Measurements from ENCODE around the gene IL17RC. TPM values are rescaled to one million over a fixed set of nuclear protein-coding genes. Genes with fewer than 3 reads are reported as not detected.
A peak's percentile ranks its signal among the peaks of the same experiment; 100 is the strongest.

Gene IL17RC
- total RNA-seq, 1 experiment from 2014 or later = 6.8 TPM

GRCh38 chr3:9951962-9952805 lies 35.3 kb downstream of the IL17RC start, which contains the start of gene PRRT3:
Gene PRRT3, minus strand, starts transcription at chr3:9952408. Its CDS starts 2,293 bp downstream, at chr3:9950115.
- Mint-ChIP-seq H3K27me3 (ENCODE audit: low read depth) (peaks cover 51% of the 10 kb centered on the region), H3K9me3 (no peaks in the 10 kb centered on the region), H3K36me3 (ENCODE audit: insufficient read depth in 1 of 3, low read depth in 3 of 3) (peaks cover 2 to 9% (median 6%) of the 10 kb centered on the region in 3 experiments; a peak in 5 of 7 replicates), H3K4me1 (peaks cover 27 to 34% of the 10 kb centered on the region in 2 experiments), H3K27ac (no peak within 1 kb of the TSS), H3K4me3 (peak within 1 kb of the TSS; percentile 75 to 85)
- Histone ChIP-seq H3K56ac (ENCODE audit: insufficient read length, low read depth, low read length) (no peak within 1 kb of the TSS), H3T11ph (ENCODE audit: low read length) (no peak within 1 kb of the TSS), H2AK5ac (ENCODE audit: insufficient read length, low read length) (no peak within 1 kb of the TSS), H3K79me2 (ENCODE audit: insufficient read depth, low read length) (no peaks in the 10 kb centered on the region), H2AFZ (ENCODE audit: low read length) (no peak within 1 kb of the TSS), H3K9me3 (ENCODE audit: control insufficient read depth, low read depth, low read length) (no peaks in the 10 kb centered on the region), H4K91ac (ENCODE audit: insufficient read length, low read depth, low read length) (no peak within 1 kb of the TSS), H3K79me1 (ENCODE audit: insufficient read depth, low read depth, low read length, poor library complexity, severe bottlenecking) (no peaks in the 10 kb centered on the region), H3K14ac (ENCODE audit: insufficient read depth, low read length) (no peak within 1 kb of the TSS), H3K27me3 (ENCODE audit: insufficient read depth, low read length) (no peaks in the 10 kb centered on the region; the same call in 1 of the 2 replicates), H2BK120ac (ENCODE audit: low read depth, low read length, poor library complexity, severe bottlenecking) (no peak within 1 kb of the TSS), H3K4me2 (ENCODE audit: insufficient read depth, insufficient read length, low read length) (peak within 1 kb of the TSS; percentile 66), H3K18ac (ENCODE audit: insufficient read length, low read depth, low read length) (no peak within 1 kb of the TSS), H3K23me2 (ENCODE audit: insufficient read length, low read depth, low read length, poor library complexity, severe bottlenecking) (peaks cover 10% of the 10 kb centered on the region), H3K9ac (ENCODE audit: extremely low read depth, insufficient read length, low read length) (no peak within 1 kb of the TSS), H2BK20ac (ENCODE audit: low read depth, low read length, poor library complexity, severe bottlenecking) (no peak within 1 kb of the TSS), H3K23ac (ENCODE audit: insufficient read length, low read depth, low read length) (no peak within 1 kb of the TSS), H3K4ac (ENCODE audit: low read depth, low read length) (no peak within 1 kb of the TSS), H2BK12ac (ENCODE audit: insufficient read length, low read depth, low read length) (no peak within 1 kb of the TSS), H3K4me1 (ENCODE audit: insufficient read depth, low read length) (peaks cover 3% of the 10 kb centered on the region; the same call in 1 of the 2 replicates), H2BK15ac (ENCODE audit: low read depth, low read length) (no peak within 1 kb of the TSS; the same call in 1 of the 2 replicates), H4K8ac (replicated peaks; ENCODE audit: insufficient read length, low read depth, low read length) (no peak within 1 kb of the TSS), H2BK5ac (ENCODE audit: insufficient read length, low read length) (no peak within 1 kb of the TSS), H4K5ac (ENCODE audit: insufficient read length, low read depth, low read length) (no peak within 1 kb of the TSS), H3K27ac (ENCODE audit: insufficient read length, low read depth, low read length) (no peak within 1 kb of the TSS), H4K20me1 (ENCODE audit: control insufficient read depth, insufficient read depth, insufficient read length) (no peaks in the 10 kb centered on the region)
- no CpG with 5 or more reads among the region's 52 CpGs for WGBS (ENCODE audit: extremely low coverage, insufficient read length, low lambda C conversion rate)
- TF ChIP-seq CTCF (conservative IDR thresholded peaks at IDR 0.05) = no peak
- peak; percentile 71 for DNase-seq

Data from H9 (cell line).